LoVo (cell line): Measurements from ENCODE around the gene FAM83E.

Experiments used
- DNase-seq: peaks from one replicate; pipeline ENCODE4 v3.0.0-alpha.2; 2016; ENCODE audit warnings: low spot score

Gene FAM83E

DNA sequence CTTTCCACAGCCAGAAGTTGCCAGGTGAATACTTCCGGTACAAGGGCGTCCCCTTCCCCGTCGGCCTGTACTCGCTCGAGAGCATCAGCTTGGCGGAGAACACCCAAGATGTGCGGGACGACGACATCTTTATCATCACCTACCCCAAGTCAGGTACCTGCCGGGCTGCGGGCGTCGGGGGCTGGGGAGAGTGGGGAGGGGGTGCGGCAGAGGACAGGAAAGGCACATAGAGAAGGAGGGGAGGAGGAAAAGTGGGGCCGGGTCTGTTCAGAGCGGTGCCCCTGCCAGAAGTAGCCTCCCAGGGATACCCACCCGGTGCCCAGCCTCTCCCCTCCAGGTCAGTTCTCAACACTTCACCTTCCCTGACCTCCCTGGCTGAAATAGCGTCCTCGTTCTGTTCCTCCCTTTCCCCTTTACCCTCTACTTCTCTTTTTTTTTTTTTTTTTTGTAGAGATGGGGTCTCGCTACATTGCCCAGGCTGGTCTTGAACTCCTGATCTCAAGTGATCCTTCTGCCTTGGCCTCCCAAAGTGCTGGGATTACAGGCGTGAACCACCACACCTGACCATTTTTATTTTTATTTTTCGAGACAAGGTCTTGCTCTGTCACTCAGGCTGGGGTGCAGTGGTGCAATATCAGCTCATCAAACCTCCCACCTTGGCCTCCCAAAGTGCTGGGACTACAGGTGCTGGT, 38.8 kb downstream of the FAM83E start:
- DNase-seq = no peak

DNA sequence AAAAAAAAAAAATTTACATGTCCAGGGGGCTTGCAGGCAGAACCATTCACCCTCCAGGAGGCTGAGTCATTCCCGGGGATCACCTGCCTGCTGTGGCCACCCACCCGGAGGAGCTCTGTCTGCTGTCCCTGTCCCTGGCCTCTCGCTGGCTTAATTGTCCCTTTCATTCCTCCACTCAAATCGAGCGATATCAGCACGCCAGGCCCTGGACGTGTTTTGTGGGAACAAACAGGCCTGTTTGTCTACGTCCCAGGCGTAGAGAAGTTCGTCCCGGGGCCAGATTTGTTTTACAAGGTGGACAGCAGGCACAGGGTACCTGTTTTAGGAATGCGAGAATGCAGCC, 41.7 kb downstream of the FAM83E start:
- DNase-seq = no peak

- no peak for DNase-seq
Observed at GRCh38 chr19:48571378-48572162, 43.3 kb downstream of the FAM83E start.

- DNase-seq = no peak
Observed at GRCh38 chr19:48569814-48570213, 45.1 kb downstream of the FAM83E start.

DNA sequence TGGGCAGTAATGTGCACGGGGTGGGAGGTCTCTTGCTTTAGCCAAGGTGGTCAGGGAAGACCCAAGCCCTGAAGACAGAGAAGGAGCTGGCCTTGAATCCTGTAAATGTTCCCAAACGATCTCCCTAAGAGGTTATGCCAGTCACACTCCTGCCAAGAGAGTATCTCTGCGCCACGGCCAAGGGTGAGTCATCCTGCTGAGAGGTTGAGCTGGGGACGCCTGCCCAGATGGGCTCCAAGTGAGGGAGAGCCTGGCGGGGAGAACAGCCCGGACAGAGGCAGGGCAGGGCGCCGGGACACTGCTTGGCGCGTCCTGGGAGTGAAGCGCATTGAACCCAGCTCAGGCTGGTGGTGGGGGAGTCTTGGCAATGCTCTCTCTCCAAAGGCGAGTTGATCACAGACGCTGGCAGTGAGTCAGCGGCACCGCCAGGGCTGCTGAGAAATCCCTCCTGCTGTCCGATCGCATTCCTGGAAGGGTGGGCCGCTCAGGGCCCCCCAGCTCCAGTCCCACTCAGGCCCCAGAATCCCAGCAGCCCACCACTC, 46.5 kb downstream of the FAM83E start:
- DNase-seq = peak; percentile 81

- peak; percentile 62 for DNase-seq
Observed at GRCh38 chr19:48565090-48565489, 49.8 kb downstream of the FAM83E start.
